ENCODE data around the gene RIT1.

The RIT1 gene

DNA sequence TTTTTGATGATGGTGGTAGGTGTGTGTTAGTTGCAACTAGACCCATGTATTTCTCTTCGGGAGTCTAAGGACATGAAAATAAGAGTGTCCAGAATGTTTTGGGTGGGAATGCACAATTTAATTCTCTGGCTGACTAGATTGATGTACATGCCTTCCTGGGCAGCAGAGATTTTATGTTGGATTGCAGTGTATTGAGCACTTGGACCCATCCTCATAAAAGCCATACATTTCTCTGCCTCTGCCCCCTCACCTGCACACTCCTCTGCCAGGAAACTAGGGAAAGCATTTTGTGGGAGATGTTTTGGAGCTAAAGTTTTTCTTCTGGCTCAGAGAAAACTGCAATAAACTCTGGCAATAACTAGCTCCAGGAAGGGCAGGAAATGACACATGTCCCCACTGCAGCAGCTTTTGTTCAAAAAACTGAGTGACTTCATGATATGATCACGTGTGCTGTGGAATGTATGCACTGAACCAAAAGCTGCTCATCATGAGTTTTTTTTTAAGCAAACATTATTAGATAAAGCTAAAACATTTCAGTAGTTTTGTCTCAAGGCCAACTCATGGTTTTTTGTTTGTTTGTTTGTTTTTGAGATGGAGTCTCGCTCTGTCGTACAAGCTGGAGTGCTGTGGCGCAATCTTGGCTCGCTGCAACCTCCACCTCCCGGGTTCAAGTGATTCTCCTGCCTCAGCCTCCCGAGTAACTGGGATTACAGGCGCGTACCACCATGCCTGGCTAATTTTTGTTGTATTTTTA lies 17.6 kb downstream of the RIT1 start:
- no peak overlapping the region for H3K4me3 ChIP-seq (replicated peaks; ENCODE audit: low read depth, low read length)
- no peak for DNase-seq (ENCODE audit: extremely low read depth, insufficient read length)
- TF ChIP-seq CTCF (IDR thresholded peaks at IDR 0.05; ENCODE audit: insufficient read depth, low read length, poor library complexity, severe bottlenecking) = no peak

DNA sequence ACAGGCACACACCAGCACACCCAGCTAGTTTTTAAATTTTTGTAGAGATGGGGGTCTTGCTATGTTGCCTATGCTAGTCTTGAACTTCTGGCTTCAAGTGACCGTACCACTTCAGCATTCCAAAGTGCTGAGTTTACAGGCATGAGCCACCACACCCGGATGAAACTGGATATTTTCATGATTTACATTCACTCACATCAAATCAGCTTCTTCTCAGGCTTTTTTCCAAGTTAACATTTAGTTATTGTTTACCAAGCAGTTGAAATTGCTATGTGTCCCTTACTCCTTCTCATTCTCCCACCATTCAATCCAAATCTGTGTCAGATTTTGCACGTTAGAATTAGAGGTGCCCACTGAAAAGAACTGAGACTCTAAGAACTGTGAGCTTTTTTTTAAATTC lies 18.4 kb downstream of the RIT1 start:
- DNase-seq (ENCODE audit: extremely low read depth, insufficient read length) = no peak
- Histone ChIP-seq H3K36me3 (ENCODE audit: control insufficient read depth, insufficient read depth, low read length) (no peaks in the 10 kb centered on the region), H3K4me3 (replicated peaks; ENCODE audit: low read depth, low read length) (no peak overlapping the region)

More for the DNA sequence above, 17.6 kb downstream of the RIT1 start:
- H3K27me3 ChIP-seq (replicated peaks; ENCODE audit: control insufficient read depth, insufficient read depth, low read length) = no peaks in the 10 kb centered on the region
- no peaks in the 10 kb centered on the region; the same call in 1 of the 2 replicates for H3K36me3 ChIP-seq (ENCODE audit: control insufficient read depth, insufficient read depth, low read length)

GRCh38 chr1:155890251-155890650 lies 20.9 kb downstream of the RIT1 start:
- Histone ChIP-seq H3K4me3 (replicated peaks; ENCODE audit: low read depth, low read length) (no peak overlapping the region), H3K36me3 (ENCODE audit: control insufficient read depth, insufficient read depth, low read length) (no peaks in the 10 kb centered on the region), H3K27me3 (replicated peaks; ENCODE audit: control insufficient read depth, insufficient read depth, low read length) (no peaks in the 10 kb centered on the region)
- no peak for DNase-seq (ENCODE audit: extremely low read depth, insufficient read length)
- no peak for TF ChIP-seq CTCF (IDR thresholded peaks at IDR 0.05; ENCODE audit: insufficient read depth, low read length, poor library complexity, severe bottlenecking)

More for the DNA sequence above, 18.4 kb downstream of the RIT1 start:
- no peak for TF ChIP-seq CTCF (IDR thresholded peaks at IDR 0.05; ENCODE audit: insufficient read depth, low read length, poor library complexity, severe bottlenecking)
- H3K27me3 ChIP-seq (replicated peaks; ENCODE audit: control insufficient read depth, insufficient read depth, low read length) = no peaks in the 10 kb centered on the region

GRCh38 chr1:155889566-155889965 lies 21.6 kb downstream of the RIT1 start:
- DNase-seq (ENCODE audit: extremely low read depth, insufficient read length) = no peak
- Histone ChIP-seq H3K36me3 (ENCODE audit: control insufficient read depth, insufficient read depth, low read length) (no peaks in the 10 kb centered on the region), H3K27me3 (replicated peaks; ENCODE audit: control insufficient read depth, insufficient read depth, low read length) (no peaks in the 10 kb centered on the region), H3K4me3 (replicated peaks; ENCODE audit: low read depth, low read length) (no peak overlapping the region)
- no peak for TF ChIP-seq CTCF (IDR thresholded peaks at IDR 0.05; ENCODE audit: insufficient read depth, low read length, poor library complexity, severe bottlenecking)

GRCh38 chr1:155888481-155888880 lies 22.7 kb downstream of the RIT1 start:
- TF ChIP-seq CTCF (IDR thresholded peaks at IDR 0.05; ENCODE audit: insufficient read depth, low read length, poor library complexity, severe bottlenecking) = no peak
- no peak for DNase-seq (ENCODE audit: extremely low read depth, insufficient read length)
- H3K4me3 ChIP-seq (replicated peaks; ENCODE audit: low read depth, low read length) = no peak overlapping the region
- H3K36me3 ChIP-seq (ENCODE audit: control insufficient read depth, insufficient read depth, low read length) = no peaks in the 10 kb centered on the region
- H3K27me3 ChIP-seq (replicated peaks; ENCODE audit: control insufficient read depth, insufficient read depth, low read length) = no peaks in the 10 kb centered on the region
